ENCODE measurements around the gene KAT8. TPM values are rescaled to one million over a fixed set of nuclear protein-coding genes. Genes with fewer than 3 reads are reported as not detected.

Gene KAT8
- total RNA-seq, 6 donors from 2014 or later, result 73.9 to 144 (median 83.6) TPM

DNA sequence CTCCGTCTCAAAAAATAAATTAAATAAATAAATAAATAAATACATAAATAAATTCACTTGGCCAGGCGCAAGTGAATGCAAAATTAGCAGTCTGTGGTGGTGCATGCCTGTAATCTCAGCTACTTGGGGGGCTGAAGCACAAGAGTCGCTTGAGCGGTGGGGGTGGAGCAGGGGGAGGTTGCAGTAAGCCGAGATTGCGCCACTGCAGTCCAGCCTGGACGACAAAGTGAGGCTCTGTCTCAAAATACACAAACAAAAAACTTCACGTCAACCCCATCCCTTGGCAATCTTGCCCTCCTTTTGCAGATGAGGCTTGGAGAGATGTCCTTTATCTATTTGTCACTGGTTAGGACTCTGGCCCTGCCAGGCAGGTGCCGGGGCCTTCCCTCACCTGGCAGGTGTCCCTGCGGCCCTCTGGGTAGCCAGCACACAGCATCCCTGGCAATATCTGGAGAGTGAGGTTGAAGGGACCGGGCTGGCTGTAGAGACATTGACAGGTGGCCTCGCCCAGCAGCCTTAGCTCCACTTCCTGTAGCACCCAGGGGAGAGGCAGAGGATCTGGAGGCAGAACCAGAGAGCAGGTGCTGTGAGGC lies 28.0 kb downstream of the KAT8 start:
- Histone ChIP-seq H3K9me3 (no peaks in the 10 kb centered on the region), H3K4me3 (no peak overlapping the region), H3K36me3 (no peaks in the 10 kb centered on the region), H3K27me3 (no peaks in the 10 kb centered on the region), H3K4me1 (peaks cover 17 to 33% (median 21%) of the 10 kb centered on the region in 4 donors), H3K27ac (no peak overlapping the region)
- whole genome bisulfite sequencing, 2 donors, result 74 to 77% methylated on average over 10 to 12 of the region's 12 CpGs
- DNase-seq (no peak), ATAC-seq (ENCODE audit: low FRiP score in 2 of 2) (no peak)
- TF ChIP-seq POLR2A (IDR thresholded peaks at IDR 0.05) (no peak), POLR2AphosphoS5 (IDR thresholded peaks at IDR 0.05) (no peak), EP300 (IDR thresholded peaks at IDR 0.05) (no peak)
- TF ChIP-seq, protein P1, sequence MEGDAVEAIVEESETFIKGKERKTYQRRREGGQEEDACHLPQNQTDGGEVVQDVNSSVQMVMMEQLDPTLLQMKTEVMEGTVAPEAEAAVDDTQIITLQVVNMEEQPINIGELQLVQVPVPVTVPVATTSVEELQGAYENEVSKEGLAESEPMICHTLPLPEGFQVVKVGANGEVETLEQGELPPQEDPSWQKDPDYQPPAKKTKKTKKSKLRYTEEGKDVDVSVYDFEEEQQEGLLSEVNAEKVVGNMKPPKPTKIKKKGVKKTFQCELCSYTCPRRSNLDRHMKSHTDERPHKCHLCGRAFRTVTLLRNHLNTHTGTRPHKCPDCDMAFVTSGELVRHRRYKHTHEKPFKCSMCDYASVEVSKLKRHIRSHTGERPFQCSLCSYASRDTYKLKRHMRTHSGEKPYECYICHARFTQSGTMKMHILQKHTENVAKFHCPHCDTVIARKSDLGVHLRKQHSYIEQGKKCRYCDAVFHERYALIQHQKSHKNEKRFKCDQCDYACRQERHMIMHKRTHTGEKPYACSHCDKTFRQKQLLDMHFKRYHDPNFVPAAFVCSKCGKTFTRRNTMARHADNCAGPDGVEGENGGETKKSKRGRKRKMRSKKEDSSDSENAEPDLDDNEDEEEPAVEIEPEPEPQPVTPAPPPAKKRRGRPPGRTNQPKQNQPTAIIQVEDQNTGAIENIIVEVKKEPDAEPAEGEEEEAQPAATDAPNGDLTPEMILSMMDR (IDR thresholded peaks at IDR 0.05), result no peak

DNA sequence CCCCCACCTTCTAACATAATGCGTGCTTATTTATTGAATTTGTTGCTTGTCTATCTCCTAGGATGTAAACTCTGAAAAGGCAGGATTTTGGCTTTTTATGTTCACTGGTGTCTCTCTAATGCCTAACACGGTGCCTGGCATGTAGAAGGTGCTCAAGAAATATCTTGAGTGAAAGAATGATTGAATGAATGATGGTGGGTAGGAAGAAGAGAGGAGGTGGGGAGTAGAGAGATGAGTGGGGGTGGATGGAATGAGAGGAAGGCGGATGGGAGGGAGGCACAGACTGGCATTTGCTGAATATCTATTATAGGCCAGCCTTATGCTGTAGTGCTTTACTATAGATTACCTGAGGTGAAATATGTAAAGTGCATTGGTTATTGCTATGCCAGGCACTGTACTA lies 30.1 kb downstream of the KAT8 start:
- Histone ChIP-seq H3K4me1 (peaks cover 5 to 19% (median 8%) of the 10 kb centered on the region in 4 donors), H3K9me3 (no peaks in the 10 kb centered on the region), H3K27ac (no peak overlapping the region), H3K27me3 (no peaks in the 10 kb centered on the region), H3K36me3 (no peaks in the 10 kb centered on the region), H3K4me3 (no peak overlapping the region)
- no peak for TF ChIP-seq POLR2A (IDR thresholded peaks at IDR 0.05)
- no peak for TF ChIP-seq EP300 (IDR thresholded peaks at IDR 0.05)
- no peak for DNase-seq
- 92 to 93% methylated on average over 3 of the region's 3 CpGs for WGBS, 2 donors
- ATAC-seq (ENCODE audit: low FRiP score in 2 of 2), result no peak

DNA sequence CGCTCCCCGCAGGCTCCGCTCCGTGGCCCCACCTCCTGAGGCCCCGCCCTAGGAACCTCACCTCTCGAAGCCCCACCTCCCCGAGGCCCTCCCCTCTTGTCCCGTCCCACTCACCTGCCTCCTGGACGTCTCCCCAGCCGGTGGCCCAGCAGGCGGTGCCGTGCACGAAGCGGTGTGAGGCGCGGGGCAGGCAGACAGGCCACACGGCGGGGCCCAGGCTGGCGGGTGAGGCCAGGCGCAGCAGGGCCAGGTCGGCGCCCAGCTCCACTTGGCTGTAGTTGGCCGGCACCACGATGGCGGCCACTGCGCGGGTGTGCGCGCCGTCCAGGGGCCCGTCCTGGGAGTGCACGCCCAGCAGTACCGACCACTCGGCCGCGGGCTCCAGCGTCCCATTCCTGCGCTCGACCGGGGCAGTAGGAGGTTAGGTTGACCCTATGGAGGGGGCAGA lies 30.8 kb downstream of the KAT8 start:
- H3K4me1 ChIP-seq, result peaks cover 0 to 12% (median 2%) of the 10 kb centered on the region in 4 donors
- WGBS, 2 donors, result 23 to 37% methylated on average over 10 to 39 of the region's 40 CpGs
- no peak for TF ChIP-seq EP300 (IDR thresholded peaks at IDR 0.05)
- no peak for TF ChIP-seq POLR2A (IDR thresholded peaks at IDR 0.05)
- TF ChIP-seq POLR2AphosphoS5 (IDR thresholded peaks at IDR 0.05), result no peak
- TF ChIP-seq, protein P1 (IDR thresholded peaks at IDR 0.05), result peak in 1 of 6 experiments; percentile 18
- ATAC-seq (ENCODE audit: low FRiP score in 2 of 2), result peak; percentile 40 to 80
- H3K27me3 ChIP-seq, result no peaks in the 10 kb centered on the region
- peak overlapping the region in 1 of 4 donors; percentile 26 for H3K27ac ChIP-seq
- H3K4me3 ChIP-seq, result peak overlapping the region in 3 of 4 donors; percentile 16 to 30 (median 21)
- H3K36me3 ChIP-seq, result no peaks in the 10 kb centered on the region
- no peaks in the 10 kb centered on the region for H3K9me3 ChIP-seq
- DNase-seq, result peak; percentile 87 to 88

DNA sequence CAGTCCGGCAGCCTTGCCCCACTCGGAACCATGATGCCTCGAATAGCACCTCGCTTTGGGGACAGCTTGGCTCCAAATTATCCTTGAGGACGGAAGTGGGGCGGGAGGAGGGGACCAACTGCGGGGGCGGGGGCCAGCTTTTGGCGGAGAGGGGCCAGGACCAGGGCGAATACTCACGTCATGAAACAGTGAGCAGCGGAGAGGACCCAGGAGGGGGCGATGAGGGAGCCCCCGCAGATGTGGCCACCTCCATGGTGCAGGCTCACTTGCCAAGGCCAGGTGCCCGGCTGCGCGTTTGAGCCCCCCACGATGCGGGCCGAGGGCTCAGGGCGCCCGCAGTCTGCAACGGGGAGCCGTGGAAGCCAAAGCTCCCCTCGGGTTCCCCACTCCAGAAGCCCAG lies 31.4 kb downstream of the KAT8 start:
- H3K27ac ChIP-seq, result peak overlapping the region in 1 of 4 donors; percentile 69
- no peaks in the 10 kb centered on the region for H3K36me3 ChIP-seq
- peak in 1 of 2 donors; percentile 68 for DNase-seq
- ATAC-seq (ENCODE audit: low FRiP score in 2 of 2), result no peak
- H3K9me3 ChIP-seq, result no peaks in the 10 kb centered on the region
- H3K4me1 ChIP-seq, result peaks cover 0 to 12% (median 2%) of the 10 kb centered on the region in 4 donors
- H3K4me3 ChIP-seq, result no peak overlapping the region
- H3K27me3 ChIP-seq, result no peaks in the 10 kb centered on the region
- TF ChIP-seq POLR2AphosphoS5 (IDR thresholded peaks at IDR 0.05) (no peak), POLR2A (IDR thresholded peaks at IDR 0.05) (no peak), EP300 (IDR thresholded peaks at IDR 0.05) (no peak)
- TF ChIP-seq, protein P1 (IDR thresholded peaks at IDR 0.05), result no peak
- WGBS, 2 donors, result 84 to 86% methylated on average over 18 to 24 of the region's 25 CpGs

DNA sequence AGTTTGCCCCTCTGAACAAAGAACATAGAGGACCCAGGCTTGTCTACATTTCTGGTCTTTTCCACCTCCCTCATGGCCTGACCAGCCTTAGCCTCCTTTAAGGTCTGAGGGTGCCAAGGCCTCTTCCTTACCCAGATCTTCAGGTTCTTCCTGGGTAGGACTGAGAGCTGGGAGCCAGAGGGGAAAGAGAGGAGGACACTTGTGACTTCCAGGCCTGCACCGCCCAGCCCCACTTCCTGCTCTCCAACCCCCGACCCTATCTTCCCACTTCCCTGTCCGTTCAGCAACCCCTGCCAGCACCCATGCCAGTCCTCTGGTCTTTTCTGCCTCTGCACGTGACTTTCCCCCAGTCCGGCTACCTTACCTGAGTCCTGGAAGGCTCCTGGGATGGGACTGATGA lies 31.9 kb downstream of the KAT8 start:
- 51 to 62% methylated on average over 5 of the region's 5 CpGs for WGBS, 2 donors
- DNase-seq (peak in 1 of 2 donors; percentile 29), ATAC-seq (ENCODE audit: low FRiP score in 2 of 2) (peak in 1 of 2 donors; percentile 25)
- Histone ChIP-seq H3K27me3 (no peaks in the 10 kb centered on the region), H3K4me3 (no peak overlapping the region), H3K9me3 (no peaks in the 10 kb centered on the region), H3K36me3 (no peaks in the 10 kb centered on the region), H3K27ac (peak overlapping the region in 1 of 4 donors; percentile 69), H3K4me1 (peaks cover 0 to 12% (median 2%) of the 10 kb centered on the region in 4 donors)
- TF ChIP-seq, protein P1 (IDR thresholded peaks at IDR 0.05), result no peak
- no peak for TF ChIP-seq POLR2A (IDR thresholded peaks at IDR 0.05)
- no peak for TF ChIP-seq EP300 (IDR thresholded peaks at IDR 0.05)
- no peak for TF ChIP-seq POLR2AphosphoS5 (IDR thresholded peaks at IDR 0.05)

All from upper lobe of left lung (tissue), 6 donors.